ENCODE results near the gene DLG3.

DLG3 gene

GRCh38 chrX:70437921-70438665, 6.5 kb upstream of the DLG3 start:
- Histone ChIP-seq H3K27ac (ENCODE audit: low read length) (no peak overlapping the region), H3K4me2 (ENCODE audit: low read length) (no peak overlapping the region), H3K9ac (ENCODE audit: low read length) (no peak overlapping the region), H3K27me3 (ENCODE audit: low read depth, low read length) (0 out of 2 replicates have a peak, but pooled peaks cover 7% of the 10 kb centered on the region), H3K4me3 (ENCODE audit: low read length) (no peak overlapping the region), H2AFZ (ENCODE audit: low read depth, low read length) (no peak overlapping the region), H3K4me1 (ENCODE audit: low read length) (peaks cover 19% of the 10 kb centered on the region), H3K9me3 (ENCODE audit: insufficient read depth, low read length) (no peaks in the 10 kb centered on the region), H4K20me1 (ENCODE audit: insufficient read depth, low read length) (no peaks in the 10 kb centered on the region), H3K36me3 (replicated peaks; ENCODE audit: low read depth, low read length) (no peaks in the 10 kb centered on the region), H3K79me2 (ENCODE audit: low read length) (no peaks in the 10 kb centered on the region)
- TF ChIP-seq EZH2phosphoT487 (IDR thresholded peaks at IDR 0.05; ENCODE audit: low read depth) (no peak), CTCF (IDR thresholded peaks at IDR 0.05; ENCODE audit: low read depth, low read length) (no peak)

DNA sequence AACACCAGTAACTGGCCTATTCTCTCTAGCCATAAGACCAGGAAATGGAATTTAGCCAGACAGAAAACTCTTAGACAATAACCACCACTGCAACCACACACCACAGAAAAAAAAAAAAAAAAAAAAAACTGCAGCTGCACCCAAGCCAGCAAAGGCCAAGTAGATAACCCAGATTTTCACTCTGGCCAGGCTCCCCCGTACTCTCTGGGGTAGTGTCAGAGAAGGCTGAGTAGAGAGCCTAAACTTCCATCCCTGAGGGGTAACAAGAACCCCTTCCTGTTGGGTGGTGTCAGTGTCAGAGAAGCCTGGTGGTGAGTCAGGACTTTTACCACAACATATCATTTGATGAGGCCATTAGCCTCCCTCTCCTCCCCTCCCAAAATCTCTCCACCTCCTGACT, 5.6 kb upstream of the DLG3 start:
- no peaks in the 10 kb centered on the region for H3K9me3 ChIP-seq (ENCODE audit: insufficient read depth, low read length)
- H3K9ac ChIP-seq (ENCODE audit: low read length): no peak overlapping the region
- H3K27ac ChIP-seq (ENCODE audit: low read length): no peak overlapping the region
- H3K4me3 ChIP-seq (ENCODE audit: low read length): no peak overlapping the region
- no peaks in the 10 kb centered on the region for H3K36me3 ChIP-seq (replicated peaks; ENCODE audit: low read depth, low read length)
- H3K4me2 ChIP-seq (ENCODE audit: low read length): no peak overlapping the region
- H3K4me1 ChIP-seq (ENCODE audit: low read length): peaks cover 14% of the 10 kb centered on the region
- no peaks in the 10 kb centered on the region for H3K79me2 ChIP-seq (ENCODE audit: low read length)
- peaks cover 9% of the 10 kb centered on the region; the same call in 1 of the 2 replicates for H3K27me3 ChIP-seq (ENCODE audit: low read depth, low read length)
- no peak overlapping the region for H2AFZ ChIP-seq (ENCODE audit: low read depth, low read length)
- no peak for TF ChIP-seq CTCF (IDR thresholded peaks at IDR 0.05; ENCODE audit: low read depth, low read length)
- no peak for TF ChIP-seq EZH2phosphoT487 (IDR thresholded peaks at IDR 0.05; ENCODE audit: low read depth)
- no peaks in the 10 kb centered on the region for H4K20me1 ChIP-seq (ENCODE audit: insufficient read depth, low read length)

- TF ChIP-seq EZH2phosphoT487 (IDR thresholded peaks at IDR 0.05; ENCODE audit: low read depth) (no peak), CTCF (IDR thresholded peaks at IDR 0.05; ENCODE audit: low read depth, low read length) (no peak)
- peaks cover 4% of the 10 kb centered on the region; the same call in 1 of the 2 replicates for H3K4me1 ChIP-seq (ENCODE audit: low read length)
- no peak overlapping the region for H3K27ac ChIP-seq (ENCODE audit: low read length)
- no peaks in the 10 kb centered on the region for H4K20me1 ChIP-seq (ENCODE audit: insufficient read depth, low read length)
- no peaks in the 10 kb centered on the region for H3K36me3 ChIP-seq (replicated peaks; ENCODE audit: low read depth, low read length)
- no peaks in the 10 kb centered on the region for H3K9me3 ChIP-seq (ENCODE audit: insufficient read depth, low read length)
- peaks cover 10% of the 10 kb centered on the region; the same call in 1 of the 2 replicates for H3K27me3 ChIP-seq (ENCODE audit: low read depth, low read length)
- no peak overlapping the region for H2AFZ ChIP-seq (ENCODE audit: low read depth, low read length)
- no peak overlapping the region for H3K4me2 ChIP-seq (ENCODE audit: low read length)
- no peak overlapping the region for H3K9ac ChIP-seq (ENCODE audit: low read length)
- H3K4me3 ChIP-seq (ENCODE audit: low read length): no peak overlapping the region
- no peaks in the 10 kb centered on the region for H3K79me2 ChIP-seq (ENCODE audit: low read length)
Measured at GRCh38 chrX:70442224-70442623, 2.4 kb upstream of the DLG3 start.

DNA sequence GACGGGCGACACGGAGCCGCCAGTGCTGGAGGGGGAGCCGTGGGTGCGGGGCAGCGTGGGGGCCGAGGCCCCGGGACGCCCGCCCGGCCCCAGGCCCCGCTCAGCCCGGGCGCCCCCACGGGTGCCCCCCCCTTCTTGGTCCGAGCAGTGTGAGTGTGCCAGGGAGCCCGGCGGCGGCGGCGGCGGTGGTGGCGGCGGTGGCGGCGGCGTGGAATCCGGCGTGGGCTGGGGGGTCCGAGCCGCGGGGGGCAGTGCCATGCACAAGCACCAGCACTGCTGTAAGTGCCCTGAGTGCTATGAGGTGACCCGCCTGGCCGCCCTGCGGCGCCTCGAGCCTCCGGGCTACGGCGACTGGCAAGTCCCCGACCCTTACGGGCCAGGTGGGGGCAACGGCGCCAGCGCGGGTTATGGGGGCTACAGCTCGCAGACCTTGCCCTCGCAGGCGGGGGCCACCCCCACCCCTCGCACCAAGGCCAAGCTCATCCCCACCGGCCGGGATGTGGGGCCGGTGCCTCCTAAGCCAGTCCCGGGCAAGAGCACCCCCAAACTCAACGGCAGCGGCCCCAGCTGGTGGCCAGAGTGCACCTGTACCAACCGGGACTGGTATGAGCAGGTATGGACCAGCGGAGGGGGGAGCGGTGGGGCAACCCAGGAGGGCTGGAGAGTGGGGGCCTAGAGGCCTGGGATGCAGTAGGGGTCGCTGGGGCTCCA, 466 bp downstream of the DLG3 start:
- Histone ChIP-seq H3K36me3 (replicated peaks; ENCODE audit: low read depth, low read length) (no peaks in the 10 kb centered on the region), H3K9me3 (ENCODE audit: insufficient read depth, low read length) (no peaks in the 10 kb centered on the region), H2AFZ (ENCODE audit: low read depth, low read length) (no peak overlapping the region), H3K27me3 (ENCODE audit: low read depth, low read length) (peaks cover 10% of the 10 kb centered on the region; the same call in 1 of the 2 replicates), H3K9ac (ENCODE audit: low read length) (no peak overlapping the region), H3K4me2 (ENCODE audit: low read length) (no peak overlapping the region), H3K79me2 (ENCODE audit: low read length) (no peaks in the 10 kb centered on the region), H4K20me1 (ENCODE audit: insufficient read depth, low read length) (no peaks in the 10 kb centered on the region), H3K4me3 (ENCODE audit: low read length) (no peak overlapping the region), H3K27ac (ENCODE audit: low read length) (no peak overlapping the region), H3K4me1 (ENCODE audit: low read length) (no peaks in the 10 kb centered on the region)
- TF ChIP-seq EZH2phosphoT487 (IDR thresholded peaks at IDR 0.05; ENCODE audit: low read depth) (no peak), CTCF (IDR thresholded peaks at IDR 0.05; ENCODE audit: low read depth, low read length) (no peak)

Data from OCI-LY3 (cell line).